ENCODE data around the gene BFAR.

GRCh38 chr16:14676633-14677032 is 43.9 kb downstream of the BFAR start:
- TF ChIP-seq, protein P1, sequence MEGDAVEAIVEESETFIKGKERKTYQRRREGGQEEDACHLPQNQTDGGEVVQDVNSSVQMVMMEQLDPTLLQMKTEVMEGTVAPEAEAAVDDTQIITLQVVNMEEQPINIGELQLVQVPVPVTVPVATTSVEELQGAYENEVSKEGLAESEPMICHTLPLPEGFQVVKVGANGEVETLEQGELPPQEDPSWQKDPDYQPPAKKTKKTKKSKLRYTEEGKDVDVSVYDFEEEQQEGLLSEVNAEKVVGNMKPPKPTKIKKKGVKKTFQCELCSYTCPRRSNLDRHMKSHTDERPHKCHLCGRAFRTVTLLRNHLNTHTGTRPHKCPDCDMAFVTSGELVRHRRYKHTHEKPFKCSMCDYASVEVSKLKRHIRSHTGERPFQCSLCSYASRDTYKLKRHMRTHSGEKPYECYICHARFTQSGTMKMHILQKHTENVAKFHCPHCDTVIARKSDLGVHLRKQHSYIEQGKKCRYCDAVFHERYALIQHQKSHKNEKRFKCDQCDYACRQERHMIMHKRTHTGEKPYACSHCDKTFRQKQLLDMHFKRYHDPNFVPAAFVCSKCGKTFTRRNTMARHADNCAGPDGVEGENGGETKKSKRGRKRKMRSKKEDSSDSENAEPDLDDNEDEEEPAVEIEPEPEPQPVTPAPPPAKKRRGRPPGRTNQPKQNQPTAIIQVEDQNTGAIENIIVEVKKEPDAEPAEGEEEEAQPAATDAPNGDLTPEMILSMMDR (IDR thresholded peaks at IDR 0.05), result no peak
- TF ChIP-seq CEBPB (IDR thresholded peaks at IDR 0.05) (no peak), HDAC2 (IDR thresholded peaks at IDR 0.05) (no peak), POLR2A (IDR thresholded peaks at IDR 0.05; ENCODE audit: low read length) (no peak), HOXB5 (CRISPR knock-in tag; IDR thresholded peaks at IDR 0.05) (no peak), ZFP36 (IDR thresholded peaks at IDR 0.05; ENCODE audit: borderline replicate concordance, partially characterized antibody) (no peak), RNF2 (IDR thresholded peaks at IDR 0.05; ENCODE audit: borderline replicate concordance, low read depth) (no peak)

Data from A549 (cell line).